ENCODE measurements around the gene HS3ST3A1.

DNA sequence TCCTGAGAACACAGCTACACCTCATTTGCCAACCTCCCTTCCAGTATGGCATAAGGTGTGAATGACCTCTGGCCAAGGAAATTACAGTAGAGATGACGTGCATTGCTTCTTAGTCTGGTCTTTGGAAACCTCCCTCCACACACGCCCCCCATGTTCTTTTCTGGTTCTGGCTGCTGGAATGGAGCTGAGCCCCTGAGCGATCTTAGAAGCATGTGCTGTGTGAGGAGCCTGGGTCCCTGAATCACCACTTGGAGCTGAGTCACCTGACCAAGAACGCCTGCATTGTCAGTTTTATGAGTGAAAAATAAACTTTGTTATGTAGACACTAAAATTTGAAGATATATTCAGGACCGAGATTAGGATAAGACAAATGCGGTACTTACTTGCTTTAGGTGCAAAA is 51.4 kb downstream of the HS3ST3A1 start:
- TF ChIP-seq, protein P1, sequence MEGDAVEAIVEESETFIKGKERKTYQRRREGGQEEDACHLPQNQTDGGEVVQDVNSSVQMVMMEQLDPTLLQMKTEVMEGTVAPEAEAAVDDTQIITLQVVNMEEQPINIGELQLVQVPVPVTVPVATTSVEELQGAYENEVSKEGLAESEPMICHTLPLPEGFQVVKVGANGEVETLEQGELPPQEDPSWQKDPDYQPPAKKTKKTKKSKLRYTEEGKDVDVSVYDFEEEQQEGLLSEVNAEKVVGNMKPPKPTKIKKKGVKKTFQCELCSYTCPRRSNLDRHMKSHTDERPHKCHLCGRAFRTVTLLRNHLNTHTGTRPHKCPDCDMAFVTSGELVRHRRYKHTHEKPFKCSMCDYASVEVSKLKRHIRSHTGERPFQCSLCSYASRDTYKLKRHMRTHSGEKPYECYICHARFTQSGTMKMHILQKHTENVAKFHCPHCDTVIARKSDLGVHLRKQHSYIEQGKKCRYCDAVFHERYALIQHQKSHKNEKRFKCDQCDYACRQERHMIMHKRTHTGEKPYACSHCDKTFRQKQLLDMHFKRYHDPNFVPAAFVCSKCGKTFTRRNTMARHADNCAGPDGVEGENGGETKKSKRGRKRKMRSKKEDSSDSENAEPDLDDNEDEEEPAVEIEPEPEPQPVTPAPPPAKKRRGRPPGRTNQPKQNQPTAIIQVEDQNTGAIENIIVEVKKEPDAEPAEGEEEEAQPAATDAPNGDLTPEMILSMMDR (IDR thresholded peaks at IDR 0.05; ENCODE audit: control extremely low read depth in 1 of 3, insufficient read depth in 1 of 3, low read depth in 1 of 3, low read length in 3 of 3): no peak
- TF ChIP-seq TBP (IDR thresholded peaks at IDR 0.05; ENCODE audit: low read depth, low read length) (no peak), CHD2 (IDR thresholded peaks at IDR 0.05; ENCODE audit: low read length) (no peak), EZH2 (IDR thresholded peaks at IDR 0.05; ENCODE audit: low read depth, low read length, severe bottlenecking) (no peak), EGR1 (IDR thresholded peaks at IDR 0.05; ENCODE audit: borderline replicate concordance, low read depth, low read length) (no peak), POLR2A (IDR thresholded peaks at IDR 0.05; ENCODE audit: control extremely low read depth in 1 of 2, low read depth in 2 of 2, low read length in 2 of 2) (no peak), CBX5 (IDR thresholded peaks at IDR 0.05; ENCODE audit: low read depth, low read length) (no peak), TAF1 (IDR thresholded peaks at IDR 0.05; ENCODE audit: low read depth, low read length) (no peak), YY1 (IDR thresholded peaks at IDR 0.05; ENCODE audit: low read depth, low read length) (no peak)
